ENCODE measurements around the gene FNDC3B. TPM values are rescaled to one million over a fixed set of nuclear protein-coding genes. Genes with fewer than 3 reads are reported as not detected.
"Not testable (repeated sequence)": the region's sequence is repeated elsewhere in the genome, so short reads cannot be mapped to it uniquely, and the experiment has no call there.

The FNDC3B gene
- total RNA-seq, 1 donor from 2014 or later: 29.5 TPM

DNA sequence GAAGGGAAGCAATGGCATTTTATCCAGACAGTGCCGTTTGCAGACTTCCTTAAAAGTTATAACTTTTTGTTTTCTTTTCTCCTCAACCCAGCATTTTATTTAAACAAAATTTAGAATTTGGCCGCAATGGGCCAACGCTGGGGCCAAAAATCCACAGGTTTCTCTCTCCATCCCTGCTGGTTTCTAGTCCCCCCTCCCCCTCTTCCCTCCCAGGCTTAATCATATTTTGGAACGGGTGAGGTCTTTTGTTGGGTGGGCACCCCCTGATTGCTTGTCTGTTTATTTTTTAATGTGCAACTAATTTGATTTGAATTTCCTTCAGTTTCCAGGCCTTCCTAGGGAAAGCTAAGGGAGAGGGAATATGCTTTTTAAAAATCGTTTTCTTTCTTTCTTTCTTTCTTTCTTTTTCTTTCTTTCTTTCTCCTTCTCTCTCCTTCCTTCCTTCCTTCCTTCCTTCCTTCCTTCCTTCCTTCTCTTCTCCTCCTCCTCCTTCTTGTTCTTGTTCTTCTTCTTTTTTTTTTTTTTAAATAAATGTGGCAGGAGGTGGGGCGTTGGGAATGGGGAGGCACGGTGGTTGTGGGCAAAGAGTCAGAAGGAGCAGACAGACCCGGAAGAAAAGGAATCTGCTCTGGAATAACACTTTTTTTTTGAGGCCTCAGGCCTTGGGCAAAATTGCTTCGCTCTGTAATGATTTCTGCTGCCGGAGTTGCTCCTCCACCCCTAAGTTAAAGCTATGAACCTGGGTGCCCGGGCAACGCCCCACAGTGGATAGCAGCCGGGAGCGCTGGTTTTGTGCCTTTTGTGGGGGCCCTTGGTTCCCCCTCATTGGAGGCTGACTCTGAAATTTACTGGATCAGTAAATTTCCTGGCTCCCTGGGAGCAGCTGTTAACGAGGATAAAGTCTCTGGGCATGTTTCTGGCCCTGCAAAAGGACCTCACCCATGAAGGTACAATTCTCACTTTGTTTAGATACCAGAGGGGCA, 1.9 kb downstream of the FNDC3B start:
- Mint-ChIP-seq H3K27me3 (ENCODE audit: insufficient read depth, low read depth) (peaks cover 6% of the 10 kb centered on the region), H3K4me3 (peak overlapping the region; percentile 96), H3K27ac (peak overlapping the region; percentile 88), H3K9me3 (no peaks in the 10 kb centered on the region), H3K4me1 (peaks cover 58% of the 10 kb centered on the region), H3K36me3 (peaks cover 13% of the 10 kb centered on the region)
- Histone ChIP-seq H3K27me3 (no peaks in the 10 kb centered on the region), H4K20me1 (ENCODE audit: low read depth) (peaks cover 36% of the 10 kb centered on the region), H3K27ac (peak overlapping the region; percentile 89), H3K9me3 (ENCODE audit: low read depth) (no peaks in the 10 kb centered on the region), H3K4me3 (peak overlapping the region; percentile 83), H3K4me1 (peaks cover 20% of the 10 kb centered on the region), H2AFZ (replicated peaks) (no peak overlapping the region), H3K9ac (peak overlapping the region; percentile 88), H3F3A (ENCODE audit: low read depth) (no peaks in the 10 kb centered on the region), H3K79me2 (ENCODE audit: low read depth) (peaks cover 67% of the 10 kb centered on the region), H3K36me3 (no peaks in the 10 kb centered on the region), H3K4me2 (peak overlapping the region; percentile 80)
- no peak for TF ChIP-seq EZH2phosphoT487 (IDR thresholded peaks at IDR 0.05)
- TF ChIP-seq, protein P1, sequence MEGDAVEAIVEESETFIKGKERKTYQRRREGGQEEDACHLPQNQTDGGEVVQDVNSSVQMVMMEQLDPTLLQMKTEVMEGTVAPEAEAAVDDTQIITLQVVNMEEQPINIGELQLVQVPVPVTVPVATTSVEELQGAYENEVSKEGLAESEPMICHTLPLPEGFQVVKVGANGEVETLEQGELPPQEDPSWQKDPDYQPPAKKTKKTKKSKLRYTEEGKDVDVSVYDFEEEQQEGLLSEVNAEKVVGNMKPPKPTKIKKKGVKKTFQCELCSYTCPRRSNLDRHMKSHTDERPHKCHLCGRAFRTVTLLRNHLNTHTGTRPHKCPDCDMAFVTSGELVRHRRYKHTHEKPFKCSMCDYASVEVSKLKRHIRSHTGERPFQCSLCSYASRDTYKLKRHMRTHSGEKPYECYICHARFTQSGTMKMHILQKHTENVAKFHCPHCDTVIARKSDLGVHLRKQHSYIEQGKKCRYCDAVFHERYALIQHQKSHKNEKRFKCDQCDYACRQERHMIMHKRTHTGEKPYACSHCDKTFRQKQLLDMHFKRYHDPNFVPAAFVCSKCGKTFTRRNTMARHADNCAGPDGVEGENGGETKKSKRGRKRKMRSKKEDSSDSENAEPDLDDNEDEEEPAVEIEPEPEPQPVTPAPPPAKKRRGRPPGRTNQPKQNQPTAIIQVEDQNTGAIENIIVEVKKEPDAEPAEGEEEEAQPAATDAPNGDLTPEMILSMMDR (IDR thresholded peaks at IDR 0.05): no peak
- no peak for TF ChIP-seq EZH2 (IDR thresholded peaks at IDR 0.05)
- DNase-seq (ENCODE audit: low spot score): peak; percentile 43

DNA sequence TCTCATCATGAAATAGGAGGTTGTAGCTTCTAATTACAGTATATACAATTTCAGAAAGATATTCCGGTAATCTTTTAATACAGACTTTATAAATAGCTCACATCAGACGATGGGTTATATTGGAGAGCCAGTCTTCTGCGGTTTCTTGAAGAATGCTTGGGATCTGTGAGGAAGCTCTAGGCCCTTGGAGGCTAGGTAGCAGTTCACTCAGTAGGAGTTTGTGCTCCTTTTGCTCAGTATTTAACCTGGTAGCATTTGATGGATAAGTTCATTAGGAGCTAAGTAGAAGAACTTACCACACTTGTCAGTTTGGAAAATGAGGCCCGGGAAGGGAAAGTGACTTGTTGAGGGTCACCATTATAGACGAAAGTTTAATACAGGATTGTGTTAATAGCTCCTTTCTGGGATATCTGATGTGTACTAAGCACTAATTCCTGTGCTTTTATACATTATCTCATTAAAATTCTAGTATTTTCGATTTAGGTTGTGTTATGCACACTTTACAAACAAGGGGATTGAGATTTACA, 2.8 kb downstream of the FNDC3B start:
- H3K4me1 ChIP-seq: peaks cover 20% of the 10 kb centered on the region
- Mint-ChIP-seq H3K27ac (peak overlapping the region; percentile 34), H3K27me3 (ENCODE audit: insufficient read depth, low read depth) (peaks cover 6% of the 10 kb centered on the region), H3K4me3 (peak overlapping the region; percentile 96), H3K4me1 (peaks cover 62% of the 10 kb centered on the region), H3K36me3 (peaks cover 17% of the 10 kb centered on the region), H3K9me3 (no peaks in the 10 kb centered on the region)
- H4K20me1 ChIP-seq (ENCODE audit: low read depth): peaks cover 45% of the 10 kb centered on the region
- H3K27me3 ChIP-seq: no peaks in the 10 kb centered on the region
- no peak overlapping the region for H2AFZ ChIP-seq (replicated peaks)
- no peak for TF ChIP-seq EZH2phosphoT487 (IDR thresholded peaks at IDR 0.05)
- H3K4me2 ChIP-seq: peak overlapping the region; percentile 80
- no peaks in the 10 kb centered on the region for H3F3A ChIP-seq (ENCODE audit: low read depth)
- no peak for DNase-seq (ENCODE audit: low spot score)
- H3K27ac ChIP-seq: peak overlapping the region; percentile 30
- H3K36me3 ChIP-seq: no peaks in the 10 kb centered on the region
- no peak overlapping the region for H3K9ac ChIP-seq
- H3K79me2 ChIP-seq (ENCODE audit: low read depth): peaks cover 76% of the 10 kb centered on the region
- H3K9me3 ChIP-seq (ENCODE audit: low read depth): no peaks in the 10 kb centered on the region
- H3K4me3 ChIP-seq: peak overlapping the region; percentile 83

DNA sequence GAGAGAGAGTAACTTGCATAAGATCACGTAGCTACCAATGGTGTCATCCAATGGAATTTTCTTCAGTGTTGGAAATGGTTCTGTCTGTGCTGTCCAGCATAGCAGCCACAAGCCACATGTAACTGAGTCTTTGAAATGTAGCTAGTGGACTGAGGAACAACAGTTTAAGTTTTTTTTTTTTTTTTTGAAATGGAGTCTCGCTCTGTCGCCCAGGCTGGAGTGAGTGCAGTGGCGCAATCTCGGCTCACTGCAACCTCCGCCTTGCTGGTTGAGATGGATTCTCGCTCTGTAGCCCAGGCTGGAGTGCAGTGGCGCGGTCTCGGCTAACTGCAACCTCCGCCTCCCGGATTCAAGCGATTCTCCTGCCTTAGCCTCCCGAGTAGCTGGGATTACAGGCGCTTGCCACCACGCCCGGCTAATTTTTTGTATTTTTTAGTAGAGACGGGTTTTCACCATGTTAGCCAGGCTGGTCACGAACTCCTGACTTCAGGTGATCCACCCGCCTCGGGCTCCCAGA, 3.3 kb downstream of the FNDC3B start:
- H2AFZ ChIP-seq (replicated peaks); H3K4me3 ChIP-seq; H3K27me3 ChIP-seq; H3F3A ChIP-seq (ENCODE audit: low read depth); H3K27me3 Mint-ChIP-seq (ENCODE audit: insufficient read depth, low read depth); H3K27ac ChIP-seq; H3K4me2 ChIP-seq; H3K9ac ChIP-seq; H3K36me3 ChIP-seq; H3K27ac Mint-ChIP-seq; H3K9me3 Mint-ChIP-seq; H3K9me3 ChIP-seq (ENCODE audit: low read depth); DNase-seq (ENCODE audit: low spot score): not testable (repeated sequence)
- Mint-ChIP-seq H3K36me3 (peaks cover 20% of the 10 kb centered on the region), H3K4me1 (peaks cover 59% of the 10 kb centered on the region), H3K4me3 (peak overlapping the region; percentile 96)
- peaks cover 23% of the 10 kb centered on the region for H3K4me1 ChIP-seq
- peaks cover 81% of the 10 kb centered on the region for H3K79me2 ChIP-seq (ENCODE audit: low read depth)
- peaks cover 50% of the 10 kb centered on the region for H4K20me1 ChIP-seq (ENCODE audit: low read depth)

DNA sequence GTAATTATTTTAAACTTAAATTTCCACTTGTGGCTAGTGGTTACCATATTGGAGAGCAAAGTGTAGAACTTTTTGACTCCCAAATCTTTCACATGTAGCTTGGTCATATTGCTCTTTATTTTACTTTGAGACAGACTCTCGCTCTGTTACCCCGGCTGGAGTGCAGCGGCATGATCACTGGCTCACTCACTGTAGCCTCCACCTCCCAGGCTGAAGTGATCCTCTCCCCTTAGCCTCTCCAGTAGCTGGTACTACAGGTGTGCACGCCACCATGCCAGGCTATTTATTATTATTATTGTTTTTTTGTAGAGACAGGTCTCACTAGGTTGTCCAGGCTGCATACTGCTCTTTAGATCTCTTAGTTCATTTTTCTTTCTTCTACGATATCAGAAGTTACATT, 3.9 kb downstream of the FNDC3B start:
- H3K27me3 ChIP-seq: no peaks in the 10 kb centered on the region
- H3F3A ChIP-seq (ENCODE audit: low read depth): no peaks in the 10 kb centered on the region
- no peaks in the 10 kb centered on the region for H3K9me3 Mint-ChIP-seq
- no peak overlapping the region for H2AFZ ChIP-seq (replicated peaks)
- no peak for DNase-seq (ENCODE audit: low spot score)
- H3K27ac Mint-ChIP-seq: no peak overlapping the region
- no peaks in the 10 kb centered on the region for H3K36me3 ChIP-seq
- H3K4me2 ChIP-seq: no peak overlapping the region
- H3K27me3 Mint-ChIP-seq (ENCODE audit: insufficient read depth, low read depth): peaks cover 6% of the 10 kb centered on the region
- H3K27ac ChIP-seq: no peak overlapping the region
- H3K9me3 ChIP-seq (ENCODE audit: low read depth): no peaks in the 10 kb centered on the region
- TF ChIP-seq EZH2phosphoT487 (IDR thresholded peaks at IDR 0.05) (no peak), EZH2 (IDR thresholded peaks at IDR 0.05) (no peak)
- TF ChIP-seq, protein P1 (IDR thresholded peaks at IDR 0.05): no peak
- peaks cover 22% of the 10 kb centered on the region for H3K36me3 Mint-ChIP-seq
- H3K79me2 ChIP-seq (ENCODE audit: low read depth): peaks cover 87% of the 10 kb centered on the region
- peak overlapping the region; percentile 50 for H3K4me3 Mint-ChIP-seq
- H3K4me1 Mint-ChIP-seq: peaks cover 56% of the 10 kb centered on the region
- no peak overlapping the region for H3K4me3 ChIP-seq
- H4K20me1 ChIP-seq (ENCODE audit: low read depth): peaks cover 51% of the 10 kb centered on the region
- H3K9ac ChIP-seq: no peak overlapping the region
- peaks cover 23% of the 10 kb centered on the region for H3K4me1 ChIP-seq

Measured in neural progenitor cell (in vitro differentiated cells).